ENCODE measurements around the gene CBX1.
"Not testable (repeated sequence)": the region's sequence is repeated elsewhere in the genome, so short reads cannot be mapped to it uniquely, and the experiment has no call there.

The CBX1 gene

DNA sequence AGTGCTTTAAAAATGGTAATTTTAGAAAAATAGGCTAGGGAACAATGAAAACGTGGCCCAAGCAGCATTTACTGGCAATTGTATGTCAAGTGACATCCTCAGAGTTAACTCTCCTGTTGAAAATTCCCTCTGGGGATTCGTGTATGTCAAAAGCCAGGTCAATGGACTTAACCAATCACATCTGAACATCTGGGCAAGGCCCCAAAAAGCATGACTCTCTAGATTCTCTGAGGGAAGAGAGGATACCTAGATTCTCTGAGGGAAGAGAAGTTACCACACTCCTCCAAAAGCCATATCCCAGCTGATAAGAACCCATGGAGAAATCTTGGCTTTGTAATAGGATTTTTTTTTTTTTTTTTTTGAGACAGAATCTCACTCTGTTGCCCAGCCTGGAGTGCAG lies 29.6 kb downstream of the CBX1 start:
- DNase-seq: no peak

- no peak for DNase-seq
Observed at GRCh38 chr17:48070195-48070594, 31.1 kb downstream of the CBX1 start.

DNA sequence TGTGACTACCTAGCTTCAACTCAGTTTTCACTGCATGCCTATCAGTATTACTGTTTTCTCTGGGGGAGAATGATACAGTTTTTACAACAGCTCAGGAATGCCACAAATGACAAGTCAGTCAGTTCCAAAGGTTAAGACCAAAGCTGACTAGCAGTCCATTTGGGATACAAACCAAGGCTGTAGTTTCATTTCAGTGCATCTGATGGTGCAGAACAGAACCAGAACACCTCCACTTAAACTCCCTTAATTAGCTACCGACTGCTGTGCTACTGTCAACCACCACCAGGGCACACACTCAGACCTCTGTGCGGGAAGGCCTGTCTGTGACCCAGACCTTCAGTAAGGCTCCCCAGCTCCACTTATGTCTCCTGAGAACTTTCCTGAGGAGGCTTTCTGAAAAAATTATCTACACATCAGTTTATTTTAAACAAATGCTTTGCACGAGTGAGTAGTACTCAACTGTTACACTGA lies 32.8 kb downstream of the CBX1 start:
- no peak for DNase-seq

DNA sequence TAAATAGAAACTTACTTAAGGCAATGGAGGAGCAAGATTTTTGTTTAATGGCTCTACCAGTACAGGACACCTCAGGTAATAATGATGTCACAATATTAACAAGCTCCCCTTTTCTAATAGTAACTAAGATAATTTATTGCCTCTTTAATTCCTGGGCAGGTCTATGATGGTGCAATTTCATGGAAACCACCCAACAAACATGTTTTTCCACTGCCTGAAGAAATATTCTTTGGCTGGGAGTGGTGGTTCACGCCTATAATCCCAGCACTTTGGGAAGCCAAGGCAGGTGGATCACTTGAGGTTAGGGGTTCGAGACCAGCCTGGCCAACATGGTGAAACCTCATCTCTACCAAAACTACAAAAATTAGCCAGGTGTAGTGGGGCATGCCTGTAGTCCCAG lies 33.5 kb downstream of the CBX1 start:
- not testable (repeated sequence) for DNase-seq

- no peak for DNase-seq
Observed at GRCh38 chr17:48067245-48067644, 34.0 kb downstream of the CBX1 start.

GRCh38 chr17:48066656-48067055 lies 34.6 kb downstream of the CBX1 start:
- no peak for DNase-seq

- DNase-seq: no peak
Observed at GRCh38 chr17:48066192-48066591, 35.1 kb downstream of the CBX1 start.

DNA sequence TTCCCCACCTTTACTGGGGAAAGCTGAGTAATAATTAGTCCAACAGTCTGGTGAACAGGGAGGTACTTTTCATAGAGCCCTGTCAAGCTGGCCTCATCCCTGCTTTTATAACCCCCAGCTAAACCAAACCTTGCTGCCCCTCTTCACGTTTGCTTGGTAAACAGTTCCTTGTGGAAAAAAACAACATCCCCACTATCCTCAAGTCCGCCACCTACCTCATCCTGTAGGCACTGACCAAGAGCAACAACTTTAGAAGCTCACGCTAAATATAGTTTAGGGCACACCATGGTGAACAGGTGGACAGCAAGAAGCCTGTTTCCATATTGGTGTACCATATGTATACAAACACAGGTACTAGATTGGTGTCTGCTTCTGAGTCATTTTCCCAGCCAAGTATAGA lies 36.6 kb downstream of the CBX1 start:
- DNase-seq: no peak

- DNase-seq: no peak
Observed at GRCh38 chr17:48062273-48062672, 39.0 kb downstream of the CBX1 start.

DNA sequence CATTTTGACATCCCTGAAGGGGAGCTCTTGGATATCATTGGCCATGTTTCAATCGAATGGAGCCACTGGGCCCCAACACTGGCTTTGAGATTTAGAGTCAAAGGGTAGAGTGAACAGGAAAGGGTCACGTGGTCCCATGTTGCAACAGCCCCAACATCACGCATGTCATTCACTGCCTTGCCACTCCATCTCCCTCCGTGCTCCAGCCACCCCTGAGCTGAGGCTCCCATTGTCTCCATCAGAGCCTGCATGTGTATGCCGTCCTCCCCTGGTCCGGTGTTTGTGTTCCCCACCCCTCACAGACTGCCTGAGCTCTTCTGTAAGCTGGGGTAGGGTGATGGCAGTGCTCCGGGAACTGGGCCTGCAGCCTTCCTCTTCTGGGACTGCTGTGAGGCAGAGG lies 41.0 kb downstream of the CBX1 start:
- DNase-seq: no peak

- DNase-seq: no peak
Observed at GRCh38 chr17:48059125-48059668, 42.1 kb downstream of the CBX1 start.

- DNase-seq: no peak
Observed at GRCh38 chr17:48058393-48059124, 42.7 kb downstream of the CBX1 start.

GRCh38 chr17:48057626-48058025 lies 43.7 kb downstream of the CBX1 start:
- DNase-seq: no peak

- no peak for DNase-seq
Observed at GRCh38 chr17:48056879-48057278, 44.4 kb downstream of the CBX1 start.

- no peak for DNase-seq
Observed at GRCh38 chr17:48056246-48056745, 45.0 kb downstream of the CBX1 start.

GRCh38 chr17:48055531-48056245 lies 45.6 kb downstream of the CBX1 start:
- DNase-seq: no peak

DNA sequence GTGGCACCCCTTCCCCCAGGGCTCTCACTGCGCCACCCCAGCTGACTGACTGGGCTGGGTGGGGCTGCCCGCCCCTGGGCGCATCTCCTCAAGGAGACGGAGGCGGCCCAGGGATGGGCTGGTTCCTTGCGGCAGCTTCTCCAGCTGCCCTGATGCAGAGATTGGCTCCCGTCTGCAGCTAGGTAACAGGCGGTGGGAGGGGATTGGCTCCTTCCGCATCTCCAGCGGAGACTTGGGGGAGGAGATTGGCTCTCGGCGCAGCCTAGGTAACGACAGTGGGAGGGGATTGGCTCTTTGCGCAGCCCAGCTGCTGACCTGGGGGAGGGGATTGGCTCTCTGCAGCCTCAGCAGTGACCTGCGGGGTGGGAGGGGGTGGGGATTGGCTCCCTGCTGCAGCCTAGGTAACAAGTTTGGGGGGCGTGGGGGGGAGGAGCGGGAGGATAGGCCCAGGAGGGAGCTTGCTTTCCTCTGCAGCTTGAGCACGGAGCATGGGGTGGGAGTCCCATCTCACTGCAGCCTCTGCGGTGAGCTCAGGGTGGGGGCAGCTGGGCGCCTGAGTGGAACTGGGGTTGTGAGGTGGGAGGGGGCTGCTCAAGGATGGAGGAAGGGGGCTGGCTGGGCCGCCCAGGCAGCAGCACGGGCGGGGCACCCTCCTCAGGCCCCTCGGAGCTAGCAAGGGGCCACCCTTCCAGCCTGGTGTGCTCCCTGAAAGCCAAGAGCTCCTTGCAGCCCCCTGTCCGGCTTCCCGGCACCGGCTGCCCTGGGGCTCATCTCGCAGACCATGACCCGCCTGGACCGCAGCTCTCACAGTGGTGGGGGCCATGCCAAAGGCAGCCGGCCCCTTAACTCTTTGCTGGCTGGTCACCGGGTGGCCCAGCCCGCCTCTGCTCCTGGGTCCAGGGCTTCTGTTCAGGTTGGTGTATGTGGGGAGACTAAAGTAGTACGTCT lies 46.8 kb downstream of the CBX1 start:
- no peak for DNase-seq

DNA sequence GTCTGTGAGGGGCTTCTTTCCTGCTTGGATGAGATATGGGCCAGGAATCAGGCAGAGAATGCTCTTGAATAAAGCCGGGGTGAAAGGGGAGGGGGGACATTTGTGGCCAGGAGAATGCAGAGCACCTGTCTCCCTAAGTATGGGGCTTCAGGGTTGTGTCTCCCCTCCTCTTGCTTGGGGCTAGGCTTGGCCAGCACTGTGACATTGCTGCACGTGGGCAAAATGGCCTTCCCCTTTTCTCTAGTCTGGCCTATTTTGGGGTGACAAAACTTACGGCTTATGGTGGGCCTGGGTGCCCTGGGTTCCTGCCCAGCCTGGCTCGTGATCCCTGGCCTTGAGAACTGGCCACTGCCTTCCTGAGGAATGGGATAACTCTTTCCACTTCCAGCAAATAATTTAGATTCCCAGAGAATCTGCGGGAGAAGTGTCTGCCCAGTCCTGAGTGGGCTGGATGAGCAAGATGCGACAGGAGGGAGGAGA lies 47.5 kb downstream of the CBX1 start:
- no peak for DNase-seq

GRCh38 chr17:48052956-48053757 lies 48.1 kb downstream of the CBX1 start:
- no peak for DNase-seq

- no peak for DNase-seq
Observed at GRCh38 chr17:48051706-48052486, 49.4 kb downstream of the CBX1 start.

- no peak for DNase-seq
Observed at GRCh38 chr17:48051283-48051682, 50.0 kb downstream of the CBX1 start.
